ENCODE data around the gene RGS16.
"Not testable (repeated sequence)": the region's sequence is repeated elsewhere in the genome, so short reads cannot be mapped to it uniquely, and the experiment has no call there.

The RGS16 gene

DNA sequence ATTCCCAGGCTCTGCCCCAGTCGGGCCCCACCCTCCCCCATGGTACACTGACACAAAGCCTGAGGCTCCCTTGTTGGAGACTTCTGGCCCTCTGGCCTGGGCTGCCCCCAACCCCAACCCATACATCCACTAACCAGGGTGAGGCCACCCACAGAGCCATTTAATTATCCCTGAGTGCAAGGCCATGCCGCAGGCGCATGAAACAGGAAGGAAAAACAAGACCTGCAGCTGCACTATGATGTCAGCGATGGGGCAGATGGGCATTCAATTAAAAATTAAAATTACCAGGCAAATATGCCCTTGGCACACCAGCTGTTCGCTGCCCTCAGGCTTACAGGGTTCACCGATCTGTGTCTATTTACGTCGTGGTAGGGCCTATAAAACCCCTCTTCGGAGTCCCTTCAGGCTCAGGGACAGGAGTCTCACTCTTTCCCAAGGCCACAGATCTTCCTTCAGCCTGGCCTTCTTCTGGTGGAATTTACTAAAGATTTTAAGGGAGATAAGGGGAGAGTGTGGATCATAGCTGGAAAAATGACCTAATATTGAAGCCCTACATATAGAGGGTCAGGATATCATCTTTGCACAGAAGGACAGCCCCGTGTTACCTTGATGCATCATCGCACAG is 29.6 kb upstream of the RGS16 start:
- Mint-ChIP-seq H3K36me3 (peaks cover 10% of the 10 kb centered on the region), H3K4me1 (peaks cover 35% of the 10 kb centered on the region), H3K4me3 (no peak overlapping the region), H3K9me3 (no peaks in the 10 kb centered on the region), H3K27ac (no peak overlapping the region)
- DNase-seq (ENCODE audit: low spot score in 2 of 2) (no peak), ATAC-seq (no peak)

GRCh38 chr1:182633031-182633430 is 28.8 kb upstream of the RGS16 start:
- no peaks in the 10 kb centered on the region for H3K9me3 Mint-ChIP-seq
- H3K4me3 Mint-ChIP-seq = no peak overlapping the region
- DNase-seq (ENCODE audit: low spot score in 2 of 2) (no peak), ATAC-seq (no peak)
- H3K27ac Mint-ChIP-seq = peak overlapping the region; percentile 12
- peaks cover 10% of the 10 kb centered on the region for H3K36me3 Mint-ChIP-seq
- H3K4me1 Mint-ChIP-seq = peaks cover 39% of the 10 kb centered on the region

GRCh38 chr1:182632441-182632857 is 28.3 kb upstream of the RGS16 start:
- not testable (repeated sequence) for DNase-seq (ENCODE audit: low spot score in 2 of 2); H3K9me3 Mint-ChIP-seq; H3K27ac Mint-ChIP-seq; ATAC-seq
- Mint-ChIP-seq H3K36me3 (peaks cover 10% of the 10 kb centered on the region), H3K4me1 (peaks cover 40% of the 10 kb centered on the region), H3K4me3 (peak overlapping the region; percentile 34)

GRCh38 chr1:182631954-182632353 is 27.8 kb upstream of the RGS16 start:
- DNase-seq (ENCODE audit: low spot score in 2 of 2) (no peak), ATAC-seq (no peak)
- H3K9me3 Mint-ChIP-seq = no peaks in the 10 kb centered on the region
- H3K36me3 Mint-ChIP-seq = peaks cover 10% of the 10 kb centered on the region
- H3K27ac Mint-ChIP-seq = no peak overlapping the region
- peaks cover 44% of the 10 kb centered on the region for H3K4me1 Mint-ChIP-seq
- peak overlapping the region; percentile 34 for H3K4me3 Mint-ChIP-seq

- H3K4me1 Mint-ChIP-seq = peaks cover 52% of the 10 kb centered on the region
- H3K9me3 Mint-ChIP-seq = no peaks in the 10 kb centered on the region
- no peak for ATAC-seq
- DNase-seq (ENCODE audit: low spot score in 2 of 2) = no peak
- peaks cover 10% of the 10 kb centered on the region for H3K36me3 Mint-ChIP-seq
- H3K4me3 Mint-ChIP-seq = no peak overlapping the region
- H3K27ac Mint-ChIP-seq = no peak overlapping the region
These were observed 27.0 kb upstream of the RGS16 start for GRCh38 chr1:182631053-182631677.

- Mint-ChIP-seq H3K4me1 (peaks cover 58% of the 10 kb centered on the region), H3K9me3 (no peaks in the 10 kb centered on the region), H3K27ac (peak overlapping the region; percentile 67), H3K4me3 (peak overlapping the region; percentile 51), H3K36me3 (peaks cover 10% of the 10 kb centered on the region)
- ATAC-seq (no peak), DNase-seq (ENCODE audit: low spot score in 2 of 2) (no peak)
These were observed 26.4 kb upstream of the RGS16 start for GRCh38 chr1:182630586-182630985.

DNA sequence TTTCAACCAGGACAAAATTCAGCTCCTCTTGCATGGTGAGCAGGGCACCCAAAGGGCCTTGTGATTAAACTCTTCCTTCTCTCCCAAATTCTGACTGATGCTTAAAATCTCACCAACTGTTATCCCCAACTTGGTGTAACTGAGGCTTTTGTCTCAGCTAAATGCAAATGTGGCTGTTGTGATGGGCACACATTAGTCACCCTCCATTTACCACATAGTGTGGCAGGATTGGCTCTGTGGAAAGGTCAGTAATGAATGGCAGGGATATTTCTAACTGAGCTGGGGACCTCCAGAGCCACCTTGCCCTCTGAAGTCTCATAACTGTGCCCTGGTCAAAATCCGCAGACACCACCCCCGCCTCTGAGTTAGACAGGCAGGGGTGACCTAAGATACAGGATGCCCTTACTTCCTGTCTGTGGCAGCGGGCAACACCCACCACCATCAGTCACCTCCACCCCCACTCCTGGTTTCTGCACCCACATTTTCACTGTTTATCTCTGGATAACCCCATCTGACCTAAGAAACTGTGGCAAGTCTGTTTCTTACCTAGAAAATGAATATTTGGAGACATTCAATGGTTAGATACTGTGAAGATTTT is 25.4 kb upstream of the RGS16 start:
- Mint-ChIP-seq H3K4me3 (peak overlapping the region; percentile 51), H3K27ac (peak overlapping the region; percentile 68)
- peak; percentile 99 for ATAC-seq

GRCh38 chr1:182629080-182629479 is 24.9 kb upstream of the RGS16 start:
- H3K4me3 Mint-ChIP-seq = peak overlapping the region; percentile 51
- ATAC-seq = no peak
- no peak for DNase-seq (ENCODE audit: low spot score in 2 of 2)
- H3K36me3 Mint-ChIP-seq = peaks cover 10% of the 10 kb centered on the region
- no peaks in the 10 kb centered on the region for H3K9me3 Mint-ChIP-seq
- H3K4me1 Mint-ChIP-seq = peaks cover 73% of the 10 kb centered on the region
- H3K27ac Mint-ChIP-seq = peak overlapping the region; percentile 68

More for the DNA sequence above, 25.4 kb upstream of the RGS16 start:
- Mint-ChIP-seq H3K4me1 (peaks cover 68% of the 10 kb centered on the region), H3K9me3 (no peaks in the 10 kb centered on the region), H3K36me3 (peaks cover 10% of the 10 kb centered on the region)
- DNase-seq (ENCODE audit: low spot score in 2 of 2) = peak; percentile 63 to 90

- H3K4me3 Mint-ChIP-seq = no peak overlapping the region
These were observed 24.5 kb upstream of the RGS16 start for GRCh38 chr1:182628657-182629056.

DNA sequence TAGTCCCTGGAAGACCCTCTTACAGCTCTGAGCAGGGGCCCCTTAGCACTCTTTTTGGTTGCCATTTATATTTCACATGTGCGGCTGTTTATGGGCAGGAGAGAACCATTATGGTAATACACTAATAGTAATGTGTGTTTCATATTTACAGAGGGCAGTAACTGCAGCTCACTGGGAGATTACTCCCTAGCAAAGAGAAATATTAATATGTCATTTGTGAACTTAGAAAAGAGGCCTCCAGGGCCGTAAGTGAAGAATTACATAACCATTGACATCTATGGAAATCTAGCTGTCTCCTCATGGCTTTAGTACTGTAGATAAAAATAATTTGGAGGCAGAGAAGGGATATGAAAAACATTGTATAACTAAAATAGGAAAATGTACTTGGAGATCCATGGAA is 23.4 kb upstream of the RGS16 start:
- Mint-ChIP-seq H3K27ac (no peak overlapping the region), H3K4me3 (no peak overlapping the region), H3K4me1 (peaks cover 87% of the 10 kb centered on the region), H3K9me3 (no peaks in the 10 kb centered on the region), H3K36me3 (peaks cover 10% of the 10 kb centered on the region)
- no peak for ATAC-seq
- DNase-seq (ENCODE audit: low spot score in 2 of 2) = no peak

More at GRCh38 chr1:182628657-182629056, 24.5 kb upstream of the RGS16 start:
- Mint-ChIP-seq H3K9me3 (no peaks in the 10 kb centered on the region), H3K36me3 (peaks cover 10% of the 10 kb centered on the region), H3K27ac (peak overlapping the region; percentile 68), H3K4me1 (peaks cover 77% of the 10 kb centered on the region)
- no peak for ATAC-seq
- DNase-seq (ENCODE audit: low spot score in 2 of 2) = no peak

- Mint-ChIP-seq H3K36me3 (peaks cover 10% of the 10 kb centered on the region), H3K4me1 (peaks cover 80% of the 10 kb centered on the region), H3K27ac (no peak overlapping the region), H3K4me3 (no peak overlapping the region), H3K9me3 (no peaks in the 10 kb centered on the region)
- ATAC-seq = no peak
- DNase-seq (ENCODE audit: low spot score in 2 of 2) = no peak
These were observed 22.3 kb upstream of the RGS16 start for GRCh38 chr1:182626527-182626926.

- ATAC-seq = no peak
- no peak overlapping the region for H3K27ac Mint-ChIP-seq
- no peak overlapping the region for H3K4me3 Mint-ChIP-seq
- no peak for DNase-seq (ENCODE audit: low spot score in 2 of 2)
- H3K9me3 Mint-ChIP-seq = no peaks in the 10 kb centered on the region
- peaks cover 10% of the 10 kb centered on the region for H3K36me3 Mint-ChIP-seq
- H3K4me1 Mint-ChIP-seq = peaks cover 81% of the 10 kb centered on the region
These were observed 21.7 kb upstream of the RGS16 start for GRCh38 chr1:182625719-182626504.

DNA sequence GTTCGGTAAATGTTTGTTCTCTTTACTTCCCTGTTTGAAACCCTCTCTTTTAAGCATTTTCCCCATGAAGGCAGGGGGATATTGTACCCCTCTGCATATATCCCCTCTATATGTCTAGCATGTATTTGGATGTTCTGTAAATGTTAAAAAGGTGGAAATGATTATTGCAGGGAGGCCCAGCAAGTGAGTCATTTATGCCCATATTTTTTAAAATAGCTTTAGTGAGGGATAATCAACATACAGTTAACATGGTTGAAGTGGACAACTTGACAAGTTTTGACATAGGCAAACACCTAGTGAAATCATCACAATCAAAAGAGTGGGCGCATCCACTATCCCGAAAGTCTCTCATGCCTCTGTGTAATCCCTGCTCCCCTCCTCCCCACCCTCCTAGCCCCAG is 20.8 kb upstream of the RGS16 start:
- Mint-ChIP-seq H3K4me3 (no peak overlapping the region), H3K36me3 (peaks cover 6% of the 10 kb centered on the region), H3K4me1 (peaks cover 78% of the 10 kb centered on the region), H3K27ac (no peak overlapping the region), H3K9me3 (peaks cover 3% of the 10 kb centered on the region)
- ATAC-seq (no peak), DNase-seq (ENCODE audit: low spot score in 2 of 2) (no peak)

- H3K36me3 Mint-ChIP-seq = peaks cover 2% of the 10 kb centered on the region
- H3K9me3 Mint-ChIP-seq = peaks cover 3% of the 10 kb centered on the region
- ATAC-seq (peak; percentile 9), DNase-seq (ENCODE audit: low spot score in 2 of 2) (no peak)
- peaks cover 74% of the 10 kb centered on the region for H3K4me1 Mint-ChIP-seq
- no peak overlapping the region for H3K27ac Mint-ChIP-seq
- no peak overlapping the region for H3K4me3 Mint-ChIP-seq
These were observed 20.4 kb upstream of the RGS16 start for GRCh38 chr1:182624577-182624976.

DNA sequence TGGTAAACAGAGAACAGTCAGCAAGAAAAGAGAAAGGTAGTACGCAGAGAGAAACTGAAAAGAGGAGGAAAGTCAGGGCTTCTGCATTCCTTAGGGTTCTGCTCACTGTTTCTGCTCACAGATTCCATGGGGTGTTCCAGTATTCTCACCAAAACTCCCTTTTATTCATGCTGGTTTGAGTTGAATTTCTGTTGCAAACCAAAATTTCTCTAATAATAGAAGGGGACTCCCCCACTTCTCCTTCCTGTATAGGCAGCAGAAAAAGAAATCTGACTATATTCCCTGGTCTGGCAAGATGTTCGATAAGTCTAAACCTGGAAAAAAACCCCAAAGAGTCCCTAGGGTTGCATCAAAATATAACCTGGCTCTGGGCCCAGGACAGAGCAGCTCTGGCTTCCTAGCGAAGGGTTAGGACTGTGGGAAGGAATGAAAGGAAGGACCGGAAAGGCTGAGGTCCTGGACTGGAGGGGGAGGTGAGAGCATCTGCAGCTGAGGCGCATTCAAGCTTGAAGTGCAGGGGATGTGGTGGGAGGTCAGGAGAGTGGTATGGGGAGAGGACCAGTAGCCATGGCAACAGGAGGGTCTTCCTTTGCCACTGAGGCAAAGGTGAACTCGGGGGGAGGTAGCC is 18.8 kb upstream of the RGS16 start:
- H3K4me3 Mint-ChIP-seq = no peak overlapping the region
- peaks cover 3% of the 10 kb centered on the region for H3K9me3 Mint-ChIP-seq
- DNase-seq (ENCODE audit: low spot score in 2 of 2) = no peak
- no peak for ATAC-seq
- peaks cover 74% of the 10 kb centered on the region for H3K4me1 Mint-ChIP-seq
- no peak overlapping the region for H3K27ac Mint-ChIP-seq
- H3K36me3 Mint-ChIP-seq = no peaks in the 10 kb centered on the region

Data from stimulated activated effector memory CD8-positive, alpha-beta T cell treated with anti-CD3 and anti-CD28 coated beads, Interleukin-12 subunit alpha, Interleukin-12 subunit beta, amount 100 ng/mL, for 72 hours (primary cell).